Ovary (tissue), 9 donors: ENCODE measurements around the gene PALLD. TPM values are rescaled to one million over a fixed set of nuclear protein-coding genes. Genes with fewer than 3 reads are reported as not detected.

Experiments
- DNase-seq, 5 donors: peaks; one replicate each; pipeline ENCODE4 v3.0.0-alpha.2; 2019 to 2020
- H3K27ac ChIP-seq, 2 donors: fragments of 200-600 bp; one replicate each; pipeline versions ENCODE4 v1.5.1 to v1.8.0; 2019 to 2022
- H3K27me3 ChIP-seq: fragments of 200-600 bp; one replicate; pipeline ENCODE4 v1.8.0; 2022
- H3K36me3 ChIP-seq: fragments of 200-600 bp; sonication (generic); one replicate; pipeline ENCODE4 v1.5.1; 2019
- H3K4me1 ChIP-seq: one replicate; pipeline ENCODE4 v1.8.1; 2013; ENCODE audit warnings: mild to moderate bottlenecking, moderate library complexity; ENCODE audit not compliant: insufficient read depth
- H3K4me3 ChIP-seq: fragments of 200-600 bp; sonication (generic); one replicate; pipeline ENCODE4 v1.5.1; 2017
- H3K9me3 ChIP-seq, 2 donors: fragments of 200-600 bp in 1 of 2; sonication (generic) in 1 of 2; one replicate each; pipeline versions ENCODE4 v1.5.1 to v1.8.1; 2013 to 2019; ENCODE audit warnings: mild to moderate bottlenecking in 1 of 2, moderate library complexity in 1 of 2
- CTCF ChIP-seq, 3 donors: fragments of 450-650 bp in 2 of 3; fragments of 200-600 bp in 1 of 3; IDR thresholded peaks; one replicate each; pipeline versions ENCODE4 v1.5.1 to v1.8.0; 2016 to 2022; ENCODE audit warnings: antibody characterized with exemption in 3 of 3, mild to moderate bottlenecking in 1 of 3
- EP300 ChIP-seq: sonication (generic); formaldehyde crosslinking; IDR thresholded peaks from one replicate; pipeline ENCODE4 v1.6.1; 2017; ENCODE audit warnings: antibody characterized with exemption
- POLR2A ChIP-seq: fragments of 450-650 bp; IDR thresholded peaks from one replicate; pipeline ENCODE4 v1.6.1; 2017; ENCODE audit warnings: antibody characterized with exemption, mild to moderate bottlenecking, moderate library complexity
- WGBS, 3 donors: extraction: QIAGEN DNeasy Blood & Tissue Kit in 1 of 3; methylation state at CpG; one replicate each; pipeline versions ENCODE4 v1.1.5 to v1.1.7; 2013 to 2017; 5-methylcytosine and 5-hydroxymethylcytosine counted together
- intact Hi-C, 4 donors: fragments of 100-400 bp; cut with DNase I; formaldehyde crosslinking; loops; one replicate each; pipeline versions ENCODE4 v1.11.0 to v1.15.1; 2022 to 2023
- polyA plus RNA-seq, 2 donors: library from polyadenylated mRNA; stranded (reverse); fragments of 200-250 nt in 1 of 2; fragments of 350-450 nt in 1 of 2; fragmentation: Illumina TruSeq in 1 of 2; extraction: RNeasy Lipid Tissue Mini Kit (QIAGEN cat#74804) in 1 of 2; gene quantifications; one replicate each; pipeline ENCODE4 v1.2.3, GENCODE V29; 2013 to 2014
- total RNA-seq, 7 donors: library from RNA; depleted of rRNA in 2 of 7; stranded (reverse); fragments of >200 nt in 2 of 7; fragmentation: NEBNext Ultra II Directional in 3 of 7; extraction: Animal tissue kit (Norgen Biotek cat#: 25700) in 3 of 7; gene quantifications; one replicate each; pipeline versions ENCODE4 v1.1.0 to v1.2.4, GENCODE V29; 2016 to 2023
- donor health status: DM: no; HTN: no; CAD: no; lungs with moderate emphysema.
- donor health status: DM: no; HTN: no; CAD: no.
- donor health status: Bipolar disorder and iron deficiency.
- donor health status: DM: yes; HTN: yes; CAD: no.
- donor health status: DM: no; HTN: no; CAD: no.
- donor health status: DM: yes; HTN: yes; CAD: no.

PALLD gene
- total and polyA plus RNA-seq, 9 donors, result 96.8 to 605 (median 137) TPM

GRCh38 chr4:168503652-168504362, 7.0 kb downstream of the PALLD start:
- no peak for TF ChIP-seq CTCF (IDR thresholded peaks at IDR 0.05)
- no peak for TF ChIP-seq POLR2A
- no peak for TF ChIP-seq EP300
- Histone ChIP-seq H3K27ac (no peak overlapping the region), H3K4me3 (no peak overlapping the region), H3K9me3 (no peaks in the 10 kb centered on the region), H3K27me3 (no peaks in the 10 kb centered on the region), H3K36me3 (no peaks in the 10 kb centered on the region), H3K4me1 (no peaks in the 10 kb centered on the region)
- no peak for DNase-seq
- intact Hi-C loops, result no loop called here
- WGBS, 3 donors, result 87 to 91% (median 89%) methylated on average over 9 of the region's 9 CpGs

- 80 to 92% (median 89%) methylated on average over 3 of the region's 3 CpGs for WGBS, 3 donors
- TF ChIP-seq CTCF (IDR thresholded peaks at IDR 0.05), result no peak
- no peak for TF ChIP-seq POLR2A
- no peak for TF ChIP-seq EP300
- H3K4me1 ChIP-seq, result no peaks in the 10 kb centered on the region
- intact Hi-C loops, result no loop called here
- no peaks in the 10 kb centered on the region for H3K9me3 ChIP-seq
- no peaks in the 10 kb centered on the region for H3K27me3 ChIP-seq
- no peak overlapping the region for H3K27ac ChIP-seq
- DNase-seq, result no peak
- H3K4me3 ChIP-seq, result no peak overlapping the region
- no peaks in the 10 kb centered on the region for H3K36me3 ChIP-seq
Measured at GRCh38 chr4:168504526-168504925, 7.7 kb downstream of the PALLD start.

DNA sequence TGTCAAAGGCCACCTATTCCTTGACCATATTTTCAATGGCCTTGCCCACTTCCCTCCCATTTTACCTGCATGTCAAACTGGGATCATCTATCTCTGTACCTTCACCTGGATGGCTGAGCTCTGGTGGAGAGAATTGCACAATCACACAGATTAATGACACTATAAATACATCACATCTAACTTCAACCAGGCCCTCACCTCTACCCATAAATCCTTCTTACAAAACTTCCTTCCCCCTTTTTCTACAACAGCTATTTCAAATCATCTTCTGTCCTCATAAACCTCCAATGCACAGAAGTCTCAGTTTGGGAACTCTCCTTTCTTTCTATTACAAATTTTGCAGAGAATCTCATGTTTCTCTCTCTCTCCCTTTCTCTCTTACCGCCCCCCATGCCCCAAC, 9.2 kb downstream of the PALLD start:
- no peak for TF ChIP-seq POLR2A
- DNase-seq, result no peak
- no peak overlapping the region for H3K27ac ChIP-seq
- intact Hi-C loops, result no loop called here
- no peaks in the 10 kb centered on the region for H3K27me3 ChIP-seq
- no peaks in the 10 kb centered on the region for H3K36me3 ChIP-seq
- no peak overlapping the region for H3K4me3 ChIP-seq
- 46 to 62% (median 56%) methylated on average over 1 of the region's 1 CpG for WGBS, 3 donors
- H3K9me3 ChIP-seq, result no peaks in the 10 kb centered on the region
- H3K4me1 ChIP-seq, result no peaks in the 10 kb centered on the region

- Histone ChIP-seq H3K4me1 (no peaks in the 10 kb centered on the region), H3K36me3 (no peaks in the 10 kb centered on the region), H3K27ac (no peak overlapping the region), H3K4me3 (no peak overlapping the region), H3K9me3 (no peaks in the 10 kb centered on the region), H3K27me3 (no peaks in the 10 kb centered on the region)
- no peak for TF ChIP-seq CTCF (IDR thresholded peaks at IDR 0.05)
- 76 to 83% (median 80%) methylated on average over 7 of the region's 7 CpGs for WGBS, 3 donors
- intact Hi-C loops, result no loop called here
- no peak for DNase-seq
Measured at GRCh38 chr4:168507178-168507815, 10.4 kb downstream of the PALLD start.

DNA sequence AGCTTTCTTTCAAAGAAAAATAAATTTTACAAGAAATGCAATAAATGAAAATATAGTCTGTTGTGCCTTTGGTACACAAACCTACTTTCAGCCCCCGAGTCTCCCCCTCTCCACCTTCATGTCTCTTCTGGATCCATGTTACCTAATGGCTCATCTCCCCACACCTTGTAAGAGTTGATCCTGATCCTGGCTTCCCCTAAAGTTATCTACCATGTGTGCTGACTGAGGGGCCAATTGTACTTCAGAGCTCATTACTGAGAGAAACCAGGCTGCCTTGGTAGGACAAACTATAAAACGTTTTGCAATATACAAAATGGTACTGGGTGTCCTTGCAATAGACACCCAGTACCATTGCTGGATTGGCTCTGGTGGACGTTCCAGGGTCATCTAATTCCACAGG, 11.8 kb downstream of the PALLD start:
- whole genome bisulfite sequencing, 3 donors, result 74 to 78% (median 75%) methylated on average over 3 of the region's 3 CpGs
- H3K9me3 ChIP-seq, result no peaks in the 10 kb centered on the region
- TF ChIP-seq EP300 (no peak), CTCF (IDR thresholded peaks at IDR 0.05) (no peak), POLR2A (no peak)
- H3K4me1 ChIP-seq, result no peaks in the 10 kb centered on the region
- no peaks in the 10 kb centered on the region for H3K27me3 ChIP-seq
- no peak overlapping the region for H3K27ac ChIP-seq
- no peak overlapping the region for H3K4me3 ChIP-seq
- DNase-seq, result no peak
- intact Hi-C loops, result no loop called here
- no peaks in the 10 kb centered on the region for H3K36me3 ChIP-seq
